ENCODE measurements around the gene KRTAP10-8.
"Not testable (repeated sequence)": the region's sequence is repeated elsewhere in the genome, so short reads cannot be mapped to it uniquely, and the experiment has no call there.

Gene KRTAP10-8

GRCh38 chr21:44578371-44579055 is 33.4 kb upstream of the KRTAP10-8 start:
- in situ Hi-C loops (cut with HindIII; ENCODE audit: low pct_ligation_motif_present, low pct_unique_long_range_greater_than_20kb, low sequenced_read_pairs), result no loop called here
- no peak for DNase-seq

DNA sequence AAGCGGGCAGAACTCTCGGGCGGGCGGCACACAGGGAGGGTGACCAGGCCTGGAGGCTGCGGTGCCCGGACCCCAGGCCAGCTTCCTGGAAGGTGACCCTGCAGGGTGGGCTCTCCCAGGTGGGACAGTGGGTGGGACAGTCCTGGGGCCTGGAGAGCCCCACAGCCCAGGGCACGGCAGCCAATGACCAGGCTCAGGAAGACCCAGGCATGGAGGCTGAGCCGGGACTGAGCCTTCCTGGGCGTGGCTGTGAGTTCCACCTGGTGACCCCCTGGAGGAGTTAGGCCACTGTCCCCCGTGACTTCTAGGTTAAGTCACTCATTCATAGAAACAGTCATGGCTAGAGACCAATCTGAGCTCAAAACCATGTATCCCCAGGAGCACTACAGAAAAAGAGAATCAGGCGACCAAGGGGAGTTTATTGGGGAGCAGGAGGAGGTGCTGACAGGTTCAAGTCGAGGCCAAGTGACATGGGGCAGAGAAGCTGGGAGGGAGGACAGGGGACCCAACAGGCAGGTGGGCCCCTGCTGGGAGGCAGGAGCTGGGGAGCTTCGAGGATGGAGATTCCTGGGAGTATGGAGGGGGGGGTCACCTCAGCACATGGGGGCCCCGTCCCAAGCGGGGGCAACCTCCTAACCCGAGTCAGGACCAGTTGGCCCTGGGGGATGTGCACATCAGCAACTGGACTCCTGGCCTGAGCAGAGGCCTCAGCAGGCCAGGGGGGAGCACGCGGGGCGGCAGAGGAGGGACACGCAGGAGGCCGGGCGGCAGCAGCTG is 32.6 kb upstream of the KRTAP10-8 start:
- no peak for DNase-seq
- in situ Hi-C loops (cut with HindIII; ENCODE audit: low pct_ligation_motif_present, low pct_unique_long_range_greater_than_20kb, low sequenced_read_pairs), result no loop called here

- in situ Hi-C loops (cut with HindIII; ENCODE audit: low pct_ligation_motif_present, low pct_unique_long_range_greater_than_20kb, low sequenced_read_pairs), result no loop called here
- no peak for DNase-seq
Observed at GRCh38 chr21:44579833-44580144, 32.1 kb upstream of the KRTAP10-8 start.

DNA sequence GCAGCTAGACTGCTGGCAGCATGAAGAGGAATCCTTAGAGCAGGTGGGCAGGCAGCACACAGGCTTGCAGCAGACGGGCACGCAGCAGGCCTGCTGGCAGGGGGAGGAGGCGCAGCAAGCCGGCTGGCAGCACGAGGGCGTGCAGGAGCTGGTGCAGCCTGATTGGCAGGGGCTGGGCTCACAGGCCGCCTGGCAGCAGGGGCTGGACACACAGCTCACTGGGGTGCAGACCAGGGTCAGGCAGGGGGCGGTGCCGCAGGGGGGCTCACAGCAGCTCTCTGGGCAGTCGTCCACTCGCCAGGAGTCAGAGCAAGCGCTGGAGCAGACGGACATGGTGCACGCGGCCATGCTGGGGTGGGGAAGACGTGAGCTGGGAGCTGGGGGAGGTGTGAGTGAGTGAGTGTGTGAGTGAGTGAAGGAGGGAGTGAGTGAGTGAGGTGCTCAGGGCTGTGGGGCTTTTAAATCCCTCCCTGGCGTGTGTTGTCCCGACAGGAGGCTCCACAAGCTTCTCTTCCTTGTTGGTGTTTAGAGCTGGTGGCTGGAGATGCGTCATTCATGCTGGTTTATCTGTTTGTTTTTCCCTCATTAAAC is 31.6 kb upstream of the KRTAP10-8 start, which contains the start of gene KRTAP10-5:
Gene KRTAP10-5 (minus strand): TSS at position 374 of the 591 bp plus-strand sequence. CDS start 26 bp downstream, at position 348.
- in situ Hi-C loops (cut with HindIII; ENCODE audit: low pct_ligation_motif_present, low pct_unique_long_range_greater_than_20kb, low sequenced_read_pairs); DNase-seq: not testable (repeated sequence)

DNA sequence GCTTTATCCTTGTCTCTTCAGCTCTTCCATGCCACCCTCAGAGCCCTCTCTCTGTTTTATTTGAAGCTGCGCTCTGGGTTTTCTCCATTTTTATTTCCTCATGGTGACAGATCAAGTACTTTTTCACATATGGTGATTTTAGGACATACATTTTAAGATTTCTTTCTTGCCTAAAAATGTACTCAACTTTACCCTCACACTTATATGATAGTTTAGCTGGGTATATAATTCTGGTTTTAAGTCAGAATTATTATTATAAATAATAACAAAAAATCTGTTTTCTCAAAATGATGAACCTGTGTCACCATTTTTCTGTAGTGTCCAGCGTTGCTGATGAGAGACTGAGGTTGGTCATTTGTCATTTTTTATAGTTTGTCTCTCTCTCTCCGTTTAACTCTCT is 30.7 kb upstream of the KRTAP10-8 start:
- no peak for DNase-seq
- in situ Hi-C loops (cut with HindIII; ENCODE audit: low pct_ligation_motif_present, low pct_unique_long_range_greater_than_20kb, low sequenced_read_pairs), result no loop called here

DNA sequence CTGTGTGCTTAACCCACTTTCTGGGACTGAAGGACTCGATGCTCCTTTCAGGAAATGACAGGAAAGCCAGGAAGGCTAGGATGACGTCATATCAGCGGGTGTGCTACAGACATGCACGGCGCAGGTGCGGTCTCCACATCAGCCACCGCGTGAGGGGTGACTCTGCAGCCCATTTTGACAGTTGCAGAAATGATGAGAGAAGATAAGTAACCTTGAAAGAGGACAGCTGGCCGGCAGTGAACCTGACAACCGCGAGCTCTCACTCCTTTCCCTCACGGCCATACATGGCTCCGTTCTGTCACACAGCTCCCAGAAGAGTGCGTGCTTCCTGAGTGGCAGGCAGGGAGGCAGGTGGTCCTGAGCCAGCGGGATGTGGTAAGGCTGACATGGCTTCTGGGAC is 29.8 kb upstream of the KRTAP10-8 start:
- in situ Hi-C loops (cut with HindIII; ENCODE audit: low pct_ligation_motif_present, low pct_unique_long_range_greater_than_20kb, low sequenced_read_pairs), result no loop called here
- DNase-seq, result no peak

DNA sequence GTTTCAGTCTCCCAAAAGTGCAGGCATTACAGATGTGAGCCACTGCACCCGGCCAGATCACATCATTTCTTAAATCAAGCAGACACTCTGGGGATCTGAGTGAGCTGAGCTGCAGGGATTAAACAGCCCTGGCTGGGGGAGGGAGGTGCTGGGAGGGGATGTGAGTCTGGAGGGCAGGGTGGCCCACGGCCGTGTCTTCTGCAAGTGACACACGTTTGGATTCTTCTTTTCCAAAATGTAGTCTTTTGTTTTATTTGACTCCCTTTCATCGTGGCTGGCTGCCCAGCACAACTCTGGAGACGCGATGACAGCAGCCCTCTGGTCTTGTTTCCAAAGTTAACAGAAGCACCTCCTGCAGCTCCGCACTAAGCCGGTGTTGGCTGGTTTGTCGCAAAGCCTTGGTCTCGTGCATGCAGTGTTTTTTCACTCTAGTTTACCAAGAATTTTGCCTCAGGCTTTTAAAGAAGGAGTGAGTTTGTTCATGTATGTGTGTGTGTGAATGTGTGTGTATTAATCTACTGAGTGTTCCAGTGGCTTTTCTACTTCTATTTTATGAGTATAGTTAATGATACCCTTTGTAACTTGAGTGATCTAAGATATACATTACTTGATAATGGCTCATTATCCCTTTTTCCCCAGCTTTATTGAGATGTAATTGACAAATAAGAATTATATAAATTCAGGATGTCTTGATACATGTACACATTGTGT is 28.6 kb upstream of the KRTAP10-8 start:
- in situ Hi-C loops (cut with HindIII; ENCODE audit: low pct_ligation_motif_present, low pct_unique_long_range_greater_than_20kb, low sequenced_read_pairs), result no loop called here

DNA sequence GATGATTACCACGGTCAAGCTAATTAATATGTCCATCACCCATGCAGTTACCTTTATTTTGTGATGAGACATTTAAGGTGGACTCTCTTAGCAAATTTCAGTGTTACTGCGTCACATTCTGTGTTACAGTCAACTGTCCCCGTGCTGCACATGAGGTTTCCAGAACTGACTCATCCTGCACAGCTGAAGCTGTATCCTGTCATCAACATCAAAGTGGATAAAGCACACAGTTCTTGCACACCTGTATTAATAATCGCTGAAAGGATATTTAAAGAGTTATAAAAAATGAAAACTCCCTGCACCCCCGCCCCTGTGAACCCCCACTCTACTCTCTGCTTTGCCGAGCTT is 28.1 kb upstream of the KRTAP10-8 start:
- in situ Hi-C loops (cut with HindIII; ENCODE audit: low pct_ligation_motif_present, low pct_unique_long_range_greater_than_20kb, low sequenced_read_pairs), result no loop called here
- no peak for DNase-seq

More for the DNA sequence above, 28.6 kb upstream of the KRTAP10-8 start:
- DNase-seq, result no peak

GRCh38 chr21:44585892-44586291 is 26.0 kb upstream of the KRTAP10-8 start:
- in situ Hi-C loops (cut with HindIII; ENCODE audit: low pct_ligation_motif_present, low pct_unique_long_range_greater_than_20kb, low sequenced_read_pairs), result no loop called here
- no peak for DNase-seq

DNA sequence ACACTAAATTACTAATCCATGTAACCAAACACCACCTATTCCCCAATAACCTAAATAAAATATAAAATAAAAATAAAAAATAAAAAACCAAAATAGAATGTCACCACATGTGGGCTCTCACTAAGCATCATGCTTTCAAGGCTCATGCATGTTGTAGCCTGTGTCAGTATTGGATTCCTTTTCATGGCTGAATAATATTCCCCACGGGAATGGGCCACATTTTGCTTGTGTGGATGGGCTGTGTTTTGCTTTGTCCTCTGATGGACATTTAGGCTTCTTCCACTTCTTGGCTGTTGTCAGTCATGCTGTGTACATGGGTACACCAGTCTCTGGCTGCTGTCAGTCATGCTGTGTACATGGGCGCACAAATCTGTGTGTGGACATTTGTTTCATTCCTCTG is 22.8 kb upstream of the KRTAP10-8 start:
- in situ Hi-C loops (cut with HindIII; ENCODE audit: low pct_ligation_motif_present, low pct_unique_long_range_greater_than_20kb, low sequenced_read_pairs), result no loop called here

DNA sequence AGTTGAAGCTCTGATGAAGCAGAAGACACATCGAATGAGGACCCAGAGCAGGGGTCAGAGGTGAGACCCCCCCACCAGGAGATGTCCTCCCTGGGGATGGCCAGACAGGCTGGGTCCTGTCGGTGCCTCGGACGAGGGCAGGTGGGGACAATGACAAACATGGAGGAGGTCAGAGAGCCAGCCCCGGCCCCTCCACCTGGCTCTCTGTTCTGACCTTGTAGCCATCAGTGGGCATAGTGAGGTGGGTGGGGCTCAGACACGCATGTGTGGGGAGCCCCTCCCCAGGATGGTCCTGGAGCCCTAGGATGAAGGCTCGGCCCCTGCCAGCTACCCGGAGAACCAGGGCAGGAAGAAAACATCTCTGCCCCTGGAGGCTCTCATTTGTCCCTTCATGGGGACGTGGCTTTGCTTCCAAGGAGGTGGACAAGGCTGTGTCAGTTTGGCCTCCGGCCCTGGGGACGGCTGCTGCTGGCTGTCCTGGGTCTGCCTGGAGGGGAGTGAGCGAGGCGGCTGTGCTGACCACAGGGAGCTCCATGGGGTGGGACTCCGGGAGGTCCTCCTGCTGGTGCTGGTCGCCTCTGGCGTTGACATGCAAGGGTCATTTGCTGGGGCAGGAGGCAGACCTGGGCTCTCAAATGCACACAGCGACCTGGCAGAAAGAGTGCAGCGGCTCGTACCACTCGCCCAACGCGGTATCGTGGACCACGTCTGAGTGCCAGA is 22.1 kb upstream of the KRTAP10-8 start:
- in situ Hi-C loops (cut with HindIII; ENCODE audit: low pct_ligation_motif_present, low pct_unique_long_range_greater_than_20kb, low sequenced_read_pairs), result no loop called here
- no peak for DNase-seq

More for the DNA sequence above, 22.8 kb upstream of the KRTAP10-8 start:
- no peak for DNase-seq

DNA sequence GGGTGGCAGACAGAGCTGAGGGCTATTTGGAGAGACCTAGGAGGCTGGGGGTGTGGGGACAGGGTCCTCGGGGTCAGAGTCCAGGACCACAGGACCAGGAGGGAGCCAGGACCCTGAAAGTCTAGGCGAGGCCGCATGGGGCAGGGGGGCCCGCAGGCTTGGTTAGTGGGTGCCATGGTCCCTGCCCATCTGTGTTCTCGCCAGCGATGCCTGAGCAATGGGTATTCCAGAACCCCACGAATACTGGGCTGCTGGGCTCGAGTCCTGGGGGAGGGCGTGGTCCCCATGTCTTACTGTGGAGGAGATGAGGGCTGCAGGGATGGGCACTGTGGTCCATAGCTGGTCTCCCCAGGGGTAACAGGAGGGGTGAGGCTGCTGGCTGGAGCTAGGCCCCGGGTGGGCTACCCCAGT is 21.6 kb upstream of the KRTAP10-8 start:
- DNase-seq, result no peak
- in situ Hi-C loops (cut with HindIII; ENCODE audit: low pct_ligation_motif_present, low pct_unique_long_range_greater_than_20kb, low sequenced_read_pairs), result no loop called here

GRCh38 chr21:44590897-44591800 is 20.7 kb upstream of the KRTAP10-8 start:
- in situ Hi-C loops (cut with HindIII; ENCODE audit: low pct_ligation_motif_present, low pct_unique_long_range_greater_than_20kb, low sequenced_read_pairs); DNase-seq: not testable (repeated sequence)

DNA sequence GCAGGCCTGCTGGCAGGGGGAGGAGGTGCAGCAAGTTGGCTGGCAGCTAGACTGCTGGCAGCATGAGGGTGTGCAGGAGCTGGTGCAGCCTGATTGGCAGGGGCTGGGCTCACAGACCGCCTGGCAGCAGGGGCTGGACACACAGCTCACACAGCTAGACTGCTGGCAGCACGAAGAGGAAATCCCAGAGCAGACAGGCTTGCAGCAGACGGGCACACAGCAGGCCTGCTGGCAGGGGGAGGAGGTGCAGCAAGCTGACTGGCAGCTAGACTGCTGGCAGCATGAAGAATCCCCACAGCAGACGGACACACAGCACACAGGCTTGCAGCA is 20.1 kb upstream of the KRTAP10-8 start:
- DNase-seq; in situ Hi-C loops (cut with HindIII; ENCODE audit: low pct_ligation_motif_present, low pct_unique_long_range_greater_than_20kb, low sequenced_read_pairs): not testable (repeated sequence)

DNA sequence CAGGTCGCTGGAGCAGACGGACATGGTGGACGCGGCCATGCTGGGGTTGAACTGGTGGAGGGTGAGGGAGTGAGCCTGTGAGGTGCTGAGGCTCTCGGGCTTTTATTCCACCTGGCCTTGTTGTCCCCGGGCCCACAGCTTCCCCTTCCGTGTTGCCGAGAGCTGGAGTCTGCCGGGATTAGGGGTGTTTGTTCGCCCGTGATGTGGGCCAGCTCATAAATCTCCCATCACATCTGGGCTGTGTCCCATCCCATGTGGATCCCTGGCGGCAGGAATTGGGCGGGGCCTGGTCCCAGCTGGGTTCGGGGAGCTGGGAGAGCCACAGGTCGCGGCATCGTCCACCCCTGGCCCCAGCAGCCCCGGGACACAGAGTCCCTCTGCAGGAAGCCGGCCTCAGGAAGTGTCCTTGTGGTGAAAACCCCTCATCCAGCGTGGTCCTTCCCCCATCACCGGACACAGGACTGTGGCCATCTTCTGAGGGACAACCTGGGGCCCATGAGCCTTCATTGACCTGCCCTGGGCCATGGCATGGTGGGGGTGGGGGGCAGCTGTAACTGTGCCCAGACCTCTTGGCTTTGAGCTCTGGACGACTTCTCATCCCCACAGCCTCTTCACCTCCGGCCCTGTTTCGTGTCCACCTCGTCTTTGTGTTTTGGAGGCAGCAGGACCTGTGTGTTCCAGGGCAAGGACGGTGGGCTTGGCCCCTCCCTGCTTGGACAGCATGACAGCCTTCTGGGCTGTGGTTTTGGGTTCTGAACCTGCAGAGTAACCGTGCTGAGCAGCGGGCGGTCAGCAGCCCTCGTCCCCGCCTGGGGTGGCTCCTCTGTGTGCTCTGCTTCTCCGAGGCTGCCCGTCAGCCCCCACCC is 19.2 kb upstream of the KRTAP10-8 start, which contains the start of gene KRTAP10-6:
Gene KRTAP10-6 (minus strand): TSS at position 60 of the 866 bp plus-strand sequence. CDS start 21 bp downstream, at position 39.
- in situ Hi-C loops (cut with HindIII; ENCODE audit: low pct_ligation_motif_present, low pct_unique_long_range_greater_than_20kb, low sequenced_read_pairs), result no loop called here
- no peak for DNase-seq

DNA sequence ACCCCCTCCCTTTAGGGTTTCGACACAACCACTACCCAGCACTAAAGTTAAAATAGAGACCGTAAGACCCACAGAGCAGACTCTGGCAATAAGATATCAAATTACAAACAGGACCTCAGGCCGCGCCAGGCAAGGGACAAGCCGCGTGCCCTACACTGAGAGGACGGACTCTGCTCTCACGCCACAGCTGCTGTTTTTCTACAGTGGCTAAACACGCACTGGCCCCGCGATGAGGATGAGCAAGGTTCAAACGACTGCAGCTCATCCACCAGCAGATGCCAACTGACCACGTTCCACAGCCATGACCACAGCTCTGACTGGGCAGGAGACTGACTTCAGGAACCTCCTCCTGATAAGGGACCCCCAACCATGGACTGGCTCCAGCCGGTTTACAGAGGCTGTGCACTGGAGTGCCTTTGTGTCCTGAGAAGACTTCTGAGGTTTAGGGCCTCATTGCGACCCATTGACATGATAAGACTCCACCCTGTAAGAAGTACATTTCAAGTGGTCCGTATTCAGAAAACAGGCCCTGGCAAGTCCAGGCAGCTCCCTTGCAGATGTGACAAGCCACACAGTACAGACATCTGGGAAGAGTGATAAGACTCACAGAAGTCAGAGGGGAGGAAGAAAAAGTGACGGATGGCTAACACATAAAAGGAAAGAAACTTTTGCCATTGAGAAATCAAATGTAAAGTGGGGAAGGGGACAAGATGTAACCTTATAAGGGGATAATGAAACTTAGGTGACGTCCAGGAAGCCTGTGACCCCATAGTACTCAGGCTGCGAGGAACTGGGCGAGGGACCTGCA is 18.1 kb upstream of the KRTAP10-8 start:
- in situ Hi-C loops (cut with HindIII; ENCODE audit: low pct_ligation_motif_present, low pct_unique_long_range_greater_than_20kb, low sequenced_read_pairs), result no loop called here
- no peak for DNase-seq

Data from ACHN (cell line).